ENCODE data around the gene MLN.

Gene MLN

DNA sequence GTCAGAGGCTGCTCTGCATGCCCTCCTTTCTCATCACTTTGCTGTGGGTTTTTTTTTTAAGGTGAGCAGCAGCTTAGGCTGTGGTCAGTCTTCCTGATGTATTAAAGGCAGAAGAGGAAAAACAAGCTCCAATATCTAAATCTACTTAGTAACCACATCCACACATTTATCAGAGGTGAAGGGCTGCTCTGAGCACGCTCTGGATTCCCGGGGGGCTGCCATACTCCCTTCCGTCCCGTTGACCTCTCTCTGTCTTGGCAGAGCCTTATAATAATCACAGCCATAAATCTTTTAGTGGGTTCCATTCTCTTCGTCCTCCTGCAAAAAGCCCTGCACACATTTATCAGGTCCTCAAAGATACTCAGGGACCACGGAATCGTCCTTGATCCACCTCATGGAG lies 12.2 kb downstream of the MLN start:
- no peak for DNase-seq (ENCODE audit: insufficient read length)
- no peak for FAIRE-seq
- TF ChIP-seq POLR2A (IDR thresholded peaks at IDR 0.05; ENCODE audit: low read depth, low read length) (no peak), TAF1 (IDR thresholded peaks at IDR 0.05; ENCODE audit: borderline replicate concordance, low read depth, low read length) (no peak), POLR2AphosphoS5 (IDR thresholded peaks at IDR 0.05; ENCODE audit: low read depth, low read length) (no peak)

DNA sequence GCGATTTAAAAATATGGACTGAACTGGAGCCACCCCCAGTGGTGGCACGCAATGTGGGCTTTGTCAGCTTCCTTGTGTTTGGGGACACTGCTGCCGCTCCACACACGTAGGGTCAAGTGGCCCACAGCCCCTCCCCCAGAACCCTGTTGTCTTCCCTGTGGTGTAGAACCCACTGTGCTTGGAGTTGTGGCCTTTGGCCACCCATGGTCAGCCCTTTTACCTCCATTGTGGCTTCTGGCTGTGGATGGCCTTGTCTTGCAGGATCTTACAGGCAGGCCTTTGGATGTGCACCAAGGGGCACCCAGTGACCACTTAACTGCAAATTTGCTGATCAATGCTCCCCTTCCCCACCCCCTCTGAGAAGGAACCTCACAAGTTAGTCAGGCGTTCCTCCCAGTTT lies 12.9 kb downstream of the MLN start:
- TF ChIP-seq POLR2AphosphoS5 (IDR thresholded peaks at IDR 0.05; ENCODE audit: low read depth, low read length) (no peak), TAF1 (IDR thresholded peaks at IDR 0.05; ENCODE audit: borderline replicate concordance, low read depth, low read length) (no peak), POLR2A (IDR thresholded peaks at IDR 0.05; ENCODE audit: low read depth, low read length) (no peak)
- FAIRE-seq = no peak
- no peak for DNase-seq (ENCODE audit: insufficient read length)

DNA sequence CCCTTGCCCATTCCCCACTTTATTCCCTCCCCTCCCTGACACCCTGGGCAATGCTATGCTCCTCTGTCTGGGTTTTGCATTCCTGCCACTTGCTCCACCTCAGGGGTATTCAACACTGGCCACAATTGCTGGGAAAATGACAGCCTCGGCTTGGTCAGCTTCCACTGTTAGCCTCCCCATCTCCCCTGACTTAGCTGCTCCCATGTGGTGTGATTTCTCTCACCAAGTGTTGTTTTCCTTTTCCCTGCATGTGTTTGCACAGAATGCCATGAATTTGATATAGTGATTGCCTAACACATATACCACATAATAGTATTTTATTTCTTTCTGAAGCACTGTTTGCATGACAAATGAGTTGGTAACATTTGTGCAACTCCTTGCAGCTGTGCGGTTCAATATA lies 13.4 kb downstream of the MLN start:
- TF ChIP-seq POLR2AphosphoS5 (IDR thresholded peaks at IDR 0.05; ENCODE audit: low read depth, low read length) = no peak
- no peak for TF ChIP-seq POLR2A (IDR thresholded peaks at IDR 0.05; ENCODE audit: low read depth, low read length)
- TF ChIP-seq TAF1 (IDR thresholded peaks at IDR 0.05; ENCODE audit: borderline replicate concordance, low read depth, low read length) = no peak
- DNase-seq (ENCODE audit: insufficient read length) = no peak
- FAIRE-seq = no peak

GRCh38 chr6:33789550-33789895 lies 14.3 kb downstream of the MLN start:
- no peak for FAIRE-seq
- DNase-seq (ENCODE audit: insufficient read length) = no peak
- TF ChIP-seq TAF1 (IDR thresholded peaks at IDR 0.05; ENCODE audit: borderline replicate concordance, low read depth, low read length) (no peak), POLR2AphosphoS5 (IDR thresholded peaks at IDR 0.05; ENCODE audit: low read depth, low read length) (no peak), POLR2A (IDR thresholded peaks at IDR 0.05; ENCODE audit: low read depth, low read length) (no peak)

GRCh38 chr6:33788694-33789549 lies 14.9 kb downstream of the MLN start, which contains the start of gene LEMD2:
Gene LEMD2 (minus strand): TSS chr6:33789130. CDS start chr6:33789116, 14 bp downstream.
- TF ChIP-seq POLR2AphosphoS5 (IDR thresholded peaks at IDR 0.05; ENCODE audit: low read depth, low read length) (peak; percentile 99), POLR2A (IDR thresholded peaks at IDR 0.05; ENCODE audit: low read depth, low read length) (peak; percentile 71), TAF1 (IDR thresholded peaks at IDR 0.05; ENCODE audit: borderline replicate concordance, low read depth, low read length) (peak; percentile 68)
- DNase-seq (ENCODE audit: insufficient read length) = peak; percentile 93
- peak; percentile 95 for FAIRE-seq

DNA sequence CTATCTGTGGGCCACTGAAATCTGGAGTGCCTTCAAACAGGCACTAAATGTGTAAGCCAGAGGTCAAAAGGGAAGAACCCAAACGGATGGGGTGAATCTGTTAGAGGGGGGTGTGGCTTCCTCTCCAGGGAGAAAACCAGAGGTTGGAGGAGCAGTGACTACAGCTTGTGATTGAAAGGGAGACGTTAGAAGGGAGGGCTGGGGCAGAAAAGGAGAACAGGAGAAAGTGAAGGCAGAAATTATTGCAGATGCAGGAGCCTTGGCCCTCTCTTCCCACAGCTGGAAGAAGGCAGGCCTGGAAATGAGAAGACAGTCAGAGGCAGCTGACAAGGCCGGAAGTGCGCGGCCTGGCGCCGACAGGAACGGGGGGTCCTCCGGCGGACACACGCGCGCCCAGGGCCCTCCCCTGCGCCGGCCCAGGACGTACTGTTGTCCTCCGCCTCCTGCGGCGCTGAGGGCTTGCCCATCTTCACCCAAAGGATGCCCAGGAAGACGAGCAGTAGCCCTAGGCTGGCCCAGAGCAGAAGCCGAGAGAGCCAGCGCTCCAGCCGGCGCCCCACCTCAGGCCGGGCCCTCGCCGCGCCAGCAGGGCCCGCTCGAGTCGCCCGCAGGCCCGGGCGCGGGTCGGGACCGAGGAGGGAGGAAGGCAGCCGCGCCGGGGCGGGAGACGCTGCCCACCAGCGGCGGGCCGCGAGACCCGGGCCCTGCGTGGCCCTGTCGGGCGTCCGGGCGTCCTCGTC lies 15.7 kb downstream of the MLN start:
- peak; percentile 75 for DNase-seq (ENCODE audit: insufficient read length)
- FAIRE-seq = no peak
- no peak for TF ChIP-seq POLR2AphosphoS5 (IDR thresholded peaks at IDR 0.05; ENCODE audit: low read depth, low read length)
- TF ChIP-seq POLR2A (IDR thresholded peaks at IDR 0.05; ENCODE audit: low read depth, low read length) = peak; percentile 61; the same call in 1 of the 2 replicates
- TF ChIP-seq TAF1 (IDR thresholded peaks at IDR 0.05; ENCODE audit: borderline replicate concordance, low read depth, low read length) = peak; percentile 14; the same call in 1 of the 2 replicates

- no peak for TF ChIP-seq POLR2AphosphoS5 (IDR thresholded peaks at IDR 0.05; ENCODE audit: low read depth, low read length)
- no peak for TF ChIP-seq TAF1 (IDR thresholded peaks at IDR 0.05; ENCODE audit: borderline replicate concordance, low read depth, low read length)
- TF ChIP-seq POLR2A (IDR thresholded peaks at IDR 0.05; ENCODE audit: low read depth, low read length) = no peak
- DNase-seq (ENCODE audit: insufficient read length) (no peak), FAIRE-seq (no peak)
Observed at GRCh38 chr6:33787346-33787953, 16.4 kb downstream of the MLN start.

DNA sequence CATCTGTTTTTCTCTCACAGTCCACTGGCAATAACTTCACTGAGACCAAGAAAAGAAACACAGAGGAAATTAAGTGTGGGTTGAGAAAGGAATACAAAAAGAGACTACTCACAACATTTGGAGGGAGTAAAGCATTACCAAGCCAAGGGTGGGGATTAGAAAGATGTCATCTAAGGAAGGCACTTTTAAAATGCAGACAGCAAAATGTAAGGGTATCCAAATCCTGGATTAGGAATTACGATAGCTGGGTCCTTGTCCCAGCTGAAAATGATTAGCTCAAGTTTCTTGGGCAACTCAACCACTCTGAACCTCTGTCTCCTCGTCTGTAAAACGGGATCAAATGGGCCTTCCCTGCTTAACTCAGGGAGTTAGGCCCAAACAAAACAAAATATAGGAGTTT lies 17.1 kb downstream of the MLN start:
- no peak for TF ChIP-seq POLR2A (IDR thresholded peaks at IDR 0.05; ENCODE audit: low read depth, low read length)
- no peak for FAIRE-seq

GRCh38 chr6:33785778-33786177 lies 18.0 kb downstream of the MLN start:
- no peak for DNase-seq (ENCODE audit: insufficient read length)
- no peak for FAIRE-seq

More for the DNA sequence above, 17.1 kb downstream of the MLN start:
- no peak for DNase-seq (ENCODE audit: insufficient read length)

DNA sequence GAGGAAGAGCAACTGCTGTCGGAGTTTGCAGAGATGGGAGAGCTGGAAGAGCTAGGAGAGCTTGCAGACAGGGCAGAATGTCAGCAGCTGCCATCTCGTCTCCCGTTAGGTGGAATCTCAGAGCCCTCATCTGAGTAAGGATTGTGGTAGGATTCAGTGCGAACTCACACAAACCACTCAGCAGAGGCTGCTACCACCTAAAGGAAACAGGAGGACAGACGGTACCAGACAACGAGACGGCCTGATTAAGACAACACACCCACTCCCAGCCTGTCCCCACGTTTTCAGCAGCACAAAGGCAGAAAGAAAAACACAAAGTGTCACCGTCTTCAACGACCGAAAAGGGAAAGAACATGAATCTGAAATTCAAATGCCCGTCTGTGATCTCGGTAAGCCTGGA lies 19.0 kb downstream of the MLN start:
- TF ChIP-seq POLR2AphosphoS5 (IDR thresholded peaks at IDR 0.05; ENCODE audit: low read depth, low read length) = no peak
- no peak for TF ChIP-seq TAF1 (IDR thresholded peaks at IDR 0.05; ENCODE audit: borderline replicate concordance, low read depth, low read length)
- no peak for TF ChIP-seq POLR2A (IDR thresholded peaks at IDR 0.05; ENCODE audit: low read depth, low read length)
- no peak for DNase-seq (ENCODE audit: insufficient read length)
- FAIRE-seq = no peak

More at GRCh38 chr6:33785778-33786177, 18.0 kb downstream of the MLN start:
- TF ChIP-seq TAF1 (IDR thresholded peaks at IDR 0.05; ENCODE audit: borderline replicate concordance, low read depth, low read length) = no peak
- no peak for TF ChIP-seq POLR2AphosphoS5 (IDR thresholded peaks at IDR 0.05; ENCODE audit: low read depth, low read length)
- TF ChIP-seq POLR2A (IDR thresholded peaks at IDR 0.05; ENCODE audit: low read depth, low read length) = no peak

DNA sequence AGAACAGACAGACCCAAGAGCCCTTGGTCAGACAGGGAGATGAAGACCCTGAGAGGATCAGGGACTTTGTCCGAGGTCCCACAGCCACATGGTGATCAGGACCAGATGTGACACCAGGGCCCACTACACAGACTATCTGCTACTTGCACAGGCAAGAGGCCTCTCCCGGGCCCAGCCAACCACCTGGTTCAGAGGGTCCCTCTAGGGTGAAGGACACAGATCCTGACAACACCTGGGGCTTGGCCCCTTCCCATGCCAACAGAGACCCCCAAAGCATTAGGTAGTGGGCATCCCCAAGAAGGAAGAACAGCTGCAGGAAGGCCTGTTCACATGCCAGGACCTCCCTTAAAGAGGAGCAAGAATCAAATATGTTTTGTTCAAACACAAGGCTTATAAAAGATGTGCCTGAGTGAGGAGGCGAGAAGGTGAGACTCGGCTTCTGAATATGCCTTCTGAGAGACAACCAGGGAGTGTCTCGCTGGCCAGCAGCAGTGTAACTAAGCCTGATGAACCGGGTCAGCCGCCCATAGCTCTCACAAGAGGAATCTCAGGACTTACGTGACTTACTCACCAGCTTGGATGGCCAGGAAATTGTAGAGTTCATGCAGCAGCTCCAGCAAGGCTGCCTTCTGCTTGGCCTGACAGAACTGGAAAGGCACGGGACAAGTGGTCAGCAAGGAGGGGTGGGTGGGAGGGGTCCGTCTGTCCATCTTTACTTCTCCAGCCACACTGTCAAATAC lies 19.9 kb downstream of the MLN start:
- FAIRE-seq = no peak
- DNase-seq (ENCODE audit: insufficient read length) = no peak
- TF ChIP-seq POLR2A (IDR thresholded peaks at IDR 0.05; ENCODE audit: low read depth, low read length) (no peak), POLR2AphosphoS5 (IDR thresholded peaks at IDR 0.05; ENCODE audit: low read depth, low read length) (no peak), TAF1 (IDR thresholded peaks at IDR 0.05; ENCODE audit: borderline replicate concordance, low read depth, low read length) (no peak)
